ENCODE measurements around the gene C17orf78. TPM values are rescaled to one million over a fixed set of nuclear protein-coding genes. Genes with fewer than 3 reads are reported as not detected.

C17orf78 gene
- total and polyA plus RNA-seq, 2 of the 13 experiments (the other 11 are each of a cell fraction or from before 2014, with no cell fraction given), result not detected

GRCh38 chr17:37406635-37407461, 31.1 kb downstream of the C17orf78 start, which contains the start of the genes ACACA and TADA2A (continued):
- peak; percentile 56; the same call in 1 of the 2 replicates for TF ChIP-seq SP5 (CRISPR knock-in tag; IDR thresholded peaks at IDR 0.05; ENCODE audit: borderline replicate concordance, low read depth)
- no peak; the same call in 1 of the 2 replicates for TF ChIP-seq ZNF792 (CRISPR knock-in tag; IDR thresholded peaks at IDR 0.05)
- TF ChIP-seq NFE2 (CRISPR knock-in tag; IDR thresholded peaks at IDR 0.05), result no peak
- peak; percentile 42; the same call in 1 of the 2 replicates for TF ChIP-seq HOXA5 (CRISPR knock-in tag; IDR thresholded peaks at IDR 0.05)
- TF ChIP-seq ZZZ3 (CRISPR knock-in tag; IDR thresholded peaks at IDR 0.05; ENCODE audit: borderline replicate concordance), result no peak
- 0 out of 2 replicates have a peak, but pooled peaks have one; percentile 35 for TF ChIP-seq ZNF605 (CRISPR knock-in tag; IDR thresholded peaks at IDR 0.05)
- peak; percentile 77 for TF ChIP-seq NKX3-1 (CRISPR knock-in tag; IDR thresholded peaks at IDR 0.05)
- peak; percentile 50; the same call in 1 of the 2 replicates for TF ChIP-seq MTA1 (CRISPR knock-in tag; IDR thresholded peaks at IDR 0.05; ENCODE audit: borderline replicate concordance)
- no peak for TF ChIP-seq ZBTB34 (CRISPR knock-in tag; IDR thresholded peaks at IDR 0.05)
- TF ChIP-seq ZNF576 (CRISPR knock-in tag; IDR thresholded peaks at IDR 0.05), result no peak
- TF ChIP-seq ETV6 (CRISPR knock-in tag; conservative IDR thresholded peaks at IDR 0.05), result peak; percentile 47; the same call in 1 of the 2 replicates
- no peak for TF ChIP-seq FOXM1 (CRISPR knock-in tag; IDR thresholded peaks at IDR 0.05)
- TF ChIP-seq ZNF263 (CRISPR knock-in tag; IDR thresholded peaks at IDR 0.05), result no peak
- no peak for TF ChIP-seq ZNF318 (CRISPR knock-in tag; IDR thresholded peaks at IDR 0.05)
- TF ChIP-seq SRSF9 (IDR thresholded peaks at IDR 0.05; ENCODE audit: borderline replicate concordance, insufficient read depth, low read depth, low read length, poor library complexity, severe bottlenecking), result no peak
- TF ChIP-seq ZBTB14 (CRISPR knock-in tag; IDR thresholded peaks at IDR 0.05), result peak; percentile 88
- no peak for TF ChIP-seq KLF12 (CRISPR knock-in tag; IDR thresholded peaks at IDR 0.05; ENCODE audit: borderline replicate concordance)
